Gastroesophageal sphincter (tissue), 3 donors: ENCODE data around the gene LRRC26.

Source experiments
- CTCF ChIP-seq, 4 experiments: fragments of 200-600 bp in 2 of 4; fragments of 450-650 bp in 2 of 4; sonication (generic) in 1 of 4; IDR thresholded peaks; one replicate each; pipeline ENCODE4 v1.5.1; 2017 to 2019; ENCODE audit warnings: antibody characterized with exemption in 4 of 4, mild to moderate bottlenecking in 2 of 4, moderate library complexity in 2 of 4
- EP300 ChIP-seq: sonication (generic); formaldehyde crosslinking; IDR thresholded peaks from one replicate; pipeline ENCODE4 v1.6.1; 2017; ENCODE audit warnings: antibody characterized with exemption, mild to moderate bottlenecking
- POLR2A ChIP-seq, 2 donors: fragments of 450-650 bp; IDR thresholded peaks; one replicate each; pipeline ENCODE4 v1.6.1; 2017; ENCODE audit warnings: antibody characterized with exemption in 2 of 2, mild to moderate bottlenecking in 2 of 2, moderate library complexity in 1 of 2

DNA sequence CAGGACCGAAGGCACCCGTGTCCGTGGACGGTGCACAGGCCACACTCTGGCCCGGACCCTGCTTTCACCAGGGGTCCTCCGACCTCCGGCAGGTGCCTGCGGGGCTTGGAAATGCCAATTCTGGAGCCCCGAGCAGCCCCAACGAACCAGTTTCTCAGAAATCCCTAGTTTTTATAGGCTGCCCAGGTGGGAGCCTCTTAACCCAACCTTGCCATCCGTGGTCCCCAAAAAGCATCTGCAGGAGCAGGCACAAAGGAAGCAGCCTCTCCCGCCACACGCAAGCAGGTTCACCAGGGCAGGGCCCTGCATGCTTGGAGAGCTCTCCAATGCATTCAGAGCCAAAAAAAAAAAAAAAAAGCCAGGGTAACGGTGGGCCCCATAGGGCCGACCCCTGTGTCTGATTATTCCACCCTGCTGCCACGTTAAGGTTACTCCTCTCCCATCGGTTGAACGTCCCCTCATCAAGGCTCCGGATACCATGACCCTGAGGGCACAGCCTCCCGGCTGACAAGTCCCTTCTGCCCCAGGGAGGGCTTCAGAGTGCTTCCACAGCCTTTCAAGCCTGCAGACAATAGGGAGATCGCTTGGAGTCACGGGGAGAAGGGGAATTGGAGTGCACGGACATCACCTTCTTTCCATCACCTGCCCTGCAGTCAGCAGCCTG is 31.5 kb upstream of the LRRC26 start:
- TF ChIP-seq CTCF (IDR thresholded peaks at IDR 0.05) (no peak), EP300 (no peak), POLR2A (IDR thresholded peaks at IDR 0.05) (no peak)
